HG03095 (cell line): ENCODE data around the gene PTER.

ENCODE experiments used
- ATAC-seq: cut with Tn5 transposase; IDR thresholded peaks from one replicate; pipeline ENCODE4 v1.9.1; 2021; ENCODE audit warnings: moderate library complexity; ENCODE audit not compliant: unreplicated experiment

Gene PTER

GRCh38 chr10:16436758-16437539, at the start of gene PTER:
PTER (plus strand) TSS chr10:16437010; CDS start chr10:16484385, 47,375 bp downstream.
- ATAC-seq = peak; percentile 97

- no peak for ATAC-seq
Observed at GRCh38 chr10:16392531-16393069, 44.2 kb upstream of the PTER start.

DNA sequence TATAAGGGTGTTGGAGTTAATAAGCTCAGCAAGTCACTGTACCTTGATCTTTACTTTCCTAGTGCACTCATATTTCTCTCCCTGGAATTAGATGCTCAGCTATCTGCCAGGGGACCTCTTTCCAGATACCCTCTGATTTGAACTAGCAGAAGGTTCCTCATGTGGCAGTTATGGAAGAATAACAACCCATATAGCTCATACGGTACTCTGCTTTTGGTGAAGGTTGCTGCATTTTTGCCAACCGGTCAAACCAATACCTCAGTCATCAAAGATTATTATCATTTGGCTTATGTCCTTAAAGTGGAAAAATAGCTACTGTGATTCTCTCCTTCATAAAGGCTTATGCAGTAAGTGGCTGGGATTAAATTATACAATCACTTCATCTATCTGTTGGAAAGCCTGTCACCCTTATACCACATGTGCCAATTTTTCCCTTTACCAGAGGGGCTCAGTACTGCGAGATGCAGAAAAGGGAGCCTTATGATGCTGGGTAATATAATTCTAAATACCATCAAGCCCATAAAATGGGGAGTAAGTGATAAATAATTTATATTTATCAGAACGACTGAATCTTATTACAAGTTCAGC, 43.4 kb upstream of the PTER start:
- no peak for ATAC-seq

- no peak for ATAC-seq
Observed at GRCh38 chr10:16401416-16401815, 35.4 kb upstream of the PTER start.

- ATAC-seq = no peak
Observed at GRCh38 chr10:16408379-16408778, 28.4 kb upstream of the PTER start.

- ATAC-seq = no peak
Observed at GRCh38 chr10:16417341-16417740, 19.5 kb upstream of the PTER start.

DNA sequence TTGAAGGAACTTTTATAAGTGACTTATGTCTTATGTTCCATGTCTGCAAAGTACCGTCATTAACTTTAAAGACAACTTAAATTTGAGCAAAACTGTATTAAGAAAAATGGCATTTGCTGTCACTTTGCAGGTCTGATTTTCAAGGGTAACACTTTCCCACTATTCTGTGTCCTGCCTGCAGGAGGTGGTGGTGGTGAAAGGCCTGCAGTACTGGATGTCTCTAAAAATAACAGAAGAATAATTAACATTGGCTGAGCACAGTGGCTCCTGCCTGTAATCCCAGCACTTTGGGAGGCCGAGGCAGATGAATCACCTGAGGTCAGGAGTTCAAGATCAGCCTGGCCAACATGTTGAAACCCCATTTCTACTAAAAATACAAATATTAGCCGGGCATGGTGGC, 13.2 kb upstream of the PTER start:
- no peak for ATAC-seq

GRCh38 chr10:16425449-16425848, 11.4 kb upstream of the PTER start:
- ATAC-seq = no peak

- no peak for ATAC-seq
Observed at GRCh38 chr10:16429539-16429938, 7.3 kb upstream of the PTER start.

DNA sequence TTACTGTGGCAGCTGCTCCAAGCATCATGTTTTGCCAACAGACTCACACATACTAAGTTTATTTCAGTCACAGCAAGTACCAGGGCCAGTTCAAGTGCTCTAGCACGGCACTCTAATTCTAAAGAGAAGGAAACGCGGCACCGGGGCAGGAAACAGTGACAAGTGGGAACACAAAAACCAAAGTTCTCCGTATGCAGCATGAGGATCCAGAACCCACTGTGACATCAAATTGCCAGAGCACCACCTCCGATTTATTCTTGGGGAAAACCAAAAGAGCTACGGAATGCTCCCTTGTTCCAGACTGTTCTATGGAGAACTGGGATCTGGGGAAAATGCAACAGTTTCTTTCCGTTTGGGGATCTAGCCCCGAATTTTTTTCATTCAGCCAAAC, 448 bp upstream of the PTER start:
- ATAC-seq = peak; percentile 4

DNA sequence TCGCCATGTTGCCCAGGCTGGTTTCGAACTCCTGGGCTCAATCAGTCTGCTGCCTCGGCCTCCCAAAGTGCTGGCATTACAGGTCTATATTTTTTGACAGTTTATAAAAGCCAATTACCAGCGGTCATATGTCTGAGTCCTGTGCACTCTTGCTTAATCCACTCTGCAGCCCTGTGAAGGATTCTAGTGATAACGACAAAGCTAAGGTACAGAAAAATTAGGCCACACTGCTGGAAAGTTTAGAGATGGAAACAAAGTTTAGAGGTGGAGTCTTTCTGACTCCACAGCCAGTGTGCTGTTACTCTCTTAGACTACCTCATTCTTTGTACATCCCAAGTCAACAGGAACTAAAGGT, 707 bp downstream of the PTER start:
- no peak for ATAC-seq

DNA sequence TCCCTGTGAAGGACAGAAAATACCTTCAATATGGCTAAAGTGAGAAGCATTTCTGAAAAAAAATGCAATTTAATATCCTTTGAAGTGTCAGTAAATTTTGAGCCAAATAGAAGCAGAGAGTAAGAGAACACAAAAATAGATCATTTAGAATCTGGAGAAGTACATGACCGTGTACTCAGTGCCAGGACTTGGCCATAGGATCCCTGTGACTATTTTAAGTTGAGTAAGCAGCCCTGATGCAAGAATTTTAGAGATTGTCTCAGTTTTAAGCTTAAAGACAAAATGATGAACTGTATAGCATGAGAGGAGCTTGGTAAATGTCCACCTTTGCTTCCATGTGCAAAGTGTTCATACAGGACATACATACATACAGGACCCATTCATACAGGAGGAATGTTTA, 2.5 kb downstream of the PTER start:
- no peak for ATAC-seq

GRCh38 chr10:16440396-16441133, 3.8 kb downstream of the PTER start:
- ATAC-seq = no peak

DNA sequence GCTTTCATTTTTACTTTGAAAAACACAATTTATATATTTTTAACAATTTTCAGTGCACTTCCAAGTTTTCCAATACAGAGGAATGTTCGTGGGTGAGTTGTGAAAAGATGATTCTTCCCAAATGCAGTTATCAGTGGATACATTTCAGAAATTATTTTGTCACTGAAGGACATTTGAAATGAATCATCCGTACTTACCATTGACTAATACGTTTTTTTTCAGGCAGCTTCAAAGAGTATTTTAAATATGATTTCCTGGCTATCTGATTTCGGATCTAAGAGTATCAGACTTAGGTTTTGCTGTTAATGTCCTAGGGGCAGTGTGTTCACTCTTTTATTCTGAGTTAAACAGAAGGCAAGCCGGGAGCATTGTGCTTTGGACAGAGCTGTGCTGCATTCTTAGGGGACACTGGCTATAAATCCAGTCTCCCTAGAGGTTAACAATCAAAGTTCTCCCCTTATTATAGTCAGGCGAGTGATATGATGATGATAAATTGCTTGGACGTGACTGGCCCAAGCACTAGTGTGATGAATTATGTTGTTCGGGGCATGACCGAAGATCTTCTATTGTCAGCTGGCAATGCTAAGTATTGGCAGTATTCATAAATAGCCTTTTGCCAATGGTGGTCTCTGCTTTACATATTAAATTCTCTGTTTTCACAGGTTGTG, 4.5 kb downstream of the PTER start:
- no peak for ATAC-seq

- no peak for ATAC-seq
Observed at GRCh38 chr10:16442914-16443313, 6.1 kb downstream of the PTER start.

DNA sequence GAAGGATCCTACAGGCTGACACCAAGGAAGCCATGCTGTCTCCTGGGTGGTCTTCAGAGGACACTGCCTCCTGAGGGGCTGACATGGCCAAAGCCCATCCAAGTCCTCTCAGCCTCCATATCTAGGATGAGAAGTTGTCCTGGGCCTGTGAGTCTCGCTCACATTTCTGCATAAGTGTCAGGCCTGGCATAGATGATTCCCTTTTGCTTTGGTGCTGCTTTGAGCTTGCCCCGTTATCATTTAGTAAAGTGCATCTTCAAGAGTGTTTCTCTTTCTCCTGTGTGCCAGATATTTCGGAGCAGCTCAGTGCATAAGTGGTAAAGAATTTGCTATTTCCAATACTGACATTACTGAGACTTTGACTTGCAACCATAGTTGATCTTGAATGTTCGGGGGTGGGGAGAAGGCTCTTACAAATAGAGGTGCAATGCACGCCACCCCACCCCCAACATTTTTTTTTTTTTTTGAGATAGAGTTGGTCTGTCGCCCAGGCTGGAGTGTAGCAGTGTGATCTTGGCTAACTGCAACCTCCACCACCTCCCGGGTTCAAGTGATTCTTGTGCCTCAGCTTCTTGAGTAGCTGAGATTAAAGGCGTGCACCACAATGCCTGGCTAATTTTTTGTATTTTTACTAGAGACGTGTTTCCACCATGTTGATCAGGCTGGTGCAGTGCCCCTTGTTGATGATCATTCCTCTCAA, 9.1 kb downstream of the PTER start:
- ATAC-seq = no peak

GRCh38 chr10:16449454-16449853, 12.6 kb downstream of the PTER start:
- no peak for ATAC-seq

GRCh38 chr10:16458166-16458955, 21.6 kb downstream of the PTER start:
- ATAC-seq = no peak

DNA sequence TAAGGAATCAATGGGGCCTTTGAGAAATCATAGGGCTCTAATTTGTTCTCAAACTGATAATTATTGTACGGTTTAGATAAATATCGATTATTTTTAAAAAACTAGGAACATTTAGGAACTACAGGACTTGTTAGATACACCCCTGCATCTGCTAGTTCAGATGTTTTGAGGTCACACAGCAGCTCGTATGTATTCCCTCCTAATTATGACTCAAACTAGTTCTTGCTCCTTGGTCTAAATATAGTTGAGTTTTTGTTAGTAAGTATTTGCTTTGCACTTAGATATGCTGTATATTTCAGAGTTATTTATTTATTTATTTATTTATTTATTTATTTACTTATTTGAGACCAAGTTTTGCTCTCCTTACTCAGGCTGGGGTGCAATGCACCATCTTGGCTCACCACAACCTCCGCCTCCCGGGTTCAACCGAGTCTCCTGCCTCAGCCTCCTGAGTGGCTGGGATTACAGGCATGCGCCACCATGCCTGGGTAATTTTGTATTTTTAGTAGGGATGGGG, 22.7 kb downstream of the PTER start:
- no peak for ATAC-seq

DNA sequence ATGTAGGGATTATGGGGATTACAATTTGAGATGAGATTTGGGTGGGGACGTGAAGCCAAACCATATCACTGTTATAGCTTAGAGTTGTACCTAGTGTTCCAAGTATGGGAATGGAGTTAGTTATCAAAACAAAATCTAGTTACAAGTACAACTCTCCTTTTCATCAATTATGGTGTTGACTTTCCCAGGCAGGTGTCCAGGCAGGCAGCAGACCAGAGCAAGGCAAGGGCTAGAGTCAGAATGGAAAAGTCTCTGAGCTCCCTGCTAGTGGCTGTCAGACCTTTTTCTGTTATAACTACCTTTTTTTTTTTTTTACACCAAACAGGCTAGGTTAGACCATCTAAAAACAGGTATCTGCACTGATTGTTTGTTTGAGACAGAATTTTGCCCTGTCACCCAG, 29.2 kb downstream of the PTER start:
- no peak for ATAC-seq
